IgD-negative memory B cell (primary cell): ENCODE data around the gene BMPR1A. TPM values are rescaled to one million over a fixed set of nuclear protein-coding genes. Genes with fewer than 3 reads are reported as not detected.
"Not testable (repeated sequence)": the region's sequence is repeated elsewhere in the genome, so short reads cannot be mapped to it uniquely, and the experiment has no call there.

Experiments
- H3K27ac Mint-ChIP-seq, 3 donors: one replicate each; pipeline ENCODE4 v1.8.0; 2020 to 2022; ENCODE audit warnings: mild to moderate bottlenecking in 3 of 3, mixed read lengths in 3 of 3, moderate library complexity in 1 of 3
- H3K27me3 Mint-ChIP-seq: one replicate; pipeline ENCODE4 v1.8.0; 2021; ENCODE audit warnings: mixed read lengths
- H3K36me3 Mint-ChIP-seq: one replicate; pipeline ENCODE4 v1.8.0; 2020; ENCODE audit warnings: mild to moderate bottlenecking, mixed read lengths
- H3K4me1 Mint-ChIP-seq, 3 donors: one replicate each; pipeline ENCODE4 v1.8.0; 2020 to 2022; ENCODE audit warnings: mixed read lengths in 3 of 3, mild to moderate bottlenecking in 1 of 3
- H3K4me3 Mint-ChIP-seq, 4 donors: one replicate each; pipeline ENCODE4 v1.8.0; 2020 to 2022; ENCODE audit warnings: mild to moderate bottlenecking in 4 of 4, mixed read lengths in 4 of 4, moderate library complexity in 3 of 4
- H3K9me3 Mint-ChIP-seq, 3 donors: one replicate each; pipeline ENCODE4 v1.8.0; 2020 to 2021; ENCODE audit warnings: mixed read lengths in 3 of 3, mild to moderate bottlenecking in 1 of 3
- polyA plus RNA-seq: library from polyadenylated mRNA; unstranded; fragments of 300-500 nt; fragmentation: Illumina TruSeq; gene quantifications from one replicate; pipeline ENCODE4 v1.2.3, GENCODE V29; 2021

BMPR1A gene
- polyA plus RNA-seq, 1 donor from 2014 or later = 5.0 TPM

DNA sequence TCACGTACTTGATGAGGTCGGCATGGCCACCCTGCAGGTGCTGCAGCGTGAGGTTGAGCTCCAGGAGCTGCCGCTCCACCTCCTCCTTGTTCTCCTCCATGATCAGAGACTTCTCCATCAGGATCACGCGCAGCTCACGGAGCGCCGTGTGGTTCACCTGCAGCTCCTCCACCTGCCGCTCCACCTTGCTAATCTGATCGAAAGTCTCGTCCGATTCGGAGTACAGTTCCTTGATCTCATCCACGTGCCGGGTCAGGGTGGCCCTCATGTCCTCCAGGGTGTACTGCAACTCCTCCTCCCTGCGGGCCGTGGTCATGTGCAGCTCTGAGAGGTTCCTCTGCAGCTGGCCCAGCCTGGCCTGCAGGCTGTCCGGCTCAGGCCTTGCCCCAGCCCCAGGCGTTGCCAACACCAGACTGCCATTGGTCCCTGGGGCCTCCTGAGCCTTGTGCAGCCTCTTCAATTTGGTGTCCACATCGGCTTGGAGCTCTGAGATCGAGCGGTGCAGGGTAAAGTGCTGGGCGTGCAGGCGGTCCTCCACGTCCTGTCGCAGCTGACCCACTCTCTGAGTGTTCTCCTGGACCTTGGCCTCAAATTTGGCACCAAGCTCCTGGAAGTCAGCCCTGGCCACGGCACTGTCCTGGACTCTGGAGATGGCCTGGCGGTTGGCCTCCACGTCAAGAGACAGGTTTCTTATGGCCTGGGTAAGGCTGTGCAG, 187.1 kb downstream of the BMPR1A start:
- Mint-ChIP-seq H3K4me1 (peaks cover 0 to 1% (median 0%) of the 10 kb centered on the region in 3 donors), H3K36me3 (no peaks in the 10 kb centered on the region), H3K27ac (no peak overlapping the region), H3K27me3 (peaks cover 9% of the 10 kb centered on the region), H3K4me3 (no peak overlapping the region), H3K9me3 (peaks cover 0 to 2% (median 0%) of the 10 kb centered on the region in 3 donors)

DNA sequence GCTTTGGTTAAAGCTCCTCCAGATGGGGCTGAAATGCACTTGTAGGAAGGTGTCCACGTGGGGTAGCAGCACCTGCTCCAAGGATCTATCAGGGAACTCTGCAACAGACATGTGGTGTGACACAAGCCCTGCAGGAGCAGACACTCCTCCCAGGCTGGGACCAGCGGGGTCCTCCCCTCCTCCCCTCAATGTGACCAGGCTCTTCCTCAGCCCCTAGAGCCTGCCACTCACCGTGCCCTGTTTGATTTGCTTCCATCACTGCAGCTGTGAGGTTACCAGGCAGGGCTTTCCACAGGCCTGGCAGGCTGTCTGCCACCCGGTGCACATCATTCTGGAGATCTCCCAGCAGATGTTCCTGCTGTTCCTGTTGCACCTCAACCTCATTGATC, 187.6 kb downstream of the BMPR1A start:
- peaks cover 0 to 1% (median 0%) of the 10 kb centered on the region in 3 donors for H3K4me1 Mint-ChIP-seq
- H3K36me3 Mint-ChIP-seq = no peaks in the 10 kb centered on the region
- no peak overlapping the region for H3K27ac Mint-ChIP-seq
- no peak overlapping the region for H3K4me3 Mint-ChIP-seq
- H3K27me3 Mint-ChIP-seq = peaks cover 9% of the 10 kb centered on the region
- peaks cover 0 to 2% (median 0%) of the 10 kb centered on the region in 3 donors for H3K9me3 Mint-ChIP-seq

- peaks cover 0 to under 1% (median 0%) of the 10 kb centered on the region in 3 donors for H3K4me1 Mint-ChIP-seq
- peaks cover 9% of the 10 kb centered on the region for H3K27me3 Mint-ChIP-seq
- H3K36me3 Mint-ChIP-seq = no peaks in the 10 kb centered on the region
- no peak overlapping the region for H3K4me3 Mint-ChIP-seq
- H3K9me3 Mint-ChIP-seq = peaks cover 0 to 2% (median 0%) of the 10 kb centered on the region in 3 donors
- H3K27ac Mint-ChIP-seq = no peak overlapping the region
Measured at GRCh38 chr10:86944471-86944870, 188.1 kb downstream of the BMPR1A start.

DNA sequence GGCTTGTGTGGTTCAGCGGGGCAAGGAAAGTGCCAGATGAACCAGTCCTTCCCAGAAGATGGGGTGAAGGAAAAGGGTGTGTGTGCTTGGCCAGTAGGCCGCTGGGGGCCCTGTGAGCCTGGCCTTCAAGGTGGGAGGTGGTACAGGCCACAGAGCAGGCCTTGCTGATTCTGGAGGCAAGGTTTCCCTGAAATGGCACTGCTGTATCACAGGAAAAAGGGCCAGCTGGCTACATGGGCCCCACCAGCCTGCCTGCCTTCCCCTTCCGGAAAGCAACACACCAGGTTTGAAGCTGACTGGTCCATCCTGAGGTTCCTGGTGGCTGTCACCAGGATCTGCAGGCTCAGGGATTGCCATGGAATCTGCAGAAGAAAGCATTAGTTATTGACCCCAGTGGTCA, 188.5 kb downstream of the BMPR1A start:
- Mint-ChIP-seq H3K4me1 (no peaks in the 10 kb centered on the region), H3K36me3 (no peaks in the 10 kb centered on the region), H3K4me3 (no peak overlapping the region), H3K27ac (no peak overlapping the region), H3K27me3 (peaks cover 9% of the 10 kb centered on the region), H3K9me3 (peaks cover 0 to 2% (median 0%) of the 10 kb centered on the region in 3 donors)

DNA sequence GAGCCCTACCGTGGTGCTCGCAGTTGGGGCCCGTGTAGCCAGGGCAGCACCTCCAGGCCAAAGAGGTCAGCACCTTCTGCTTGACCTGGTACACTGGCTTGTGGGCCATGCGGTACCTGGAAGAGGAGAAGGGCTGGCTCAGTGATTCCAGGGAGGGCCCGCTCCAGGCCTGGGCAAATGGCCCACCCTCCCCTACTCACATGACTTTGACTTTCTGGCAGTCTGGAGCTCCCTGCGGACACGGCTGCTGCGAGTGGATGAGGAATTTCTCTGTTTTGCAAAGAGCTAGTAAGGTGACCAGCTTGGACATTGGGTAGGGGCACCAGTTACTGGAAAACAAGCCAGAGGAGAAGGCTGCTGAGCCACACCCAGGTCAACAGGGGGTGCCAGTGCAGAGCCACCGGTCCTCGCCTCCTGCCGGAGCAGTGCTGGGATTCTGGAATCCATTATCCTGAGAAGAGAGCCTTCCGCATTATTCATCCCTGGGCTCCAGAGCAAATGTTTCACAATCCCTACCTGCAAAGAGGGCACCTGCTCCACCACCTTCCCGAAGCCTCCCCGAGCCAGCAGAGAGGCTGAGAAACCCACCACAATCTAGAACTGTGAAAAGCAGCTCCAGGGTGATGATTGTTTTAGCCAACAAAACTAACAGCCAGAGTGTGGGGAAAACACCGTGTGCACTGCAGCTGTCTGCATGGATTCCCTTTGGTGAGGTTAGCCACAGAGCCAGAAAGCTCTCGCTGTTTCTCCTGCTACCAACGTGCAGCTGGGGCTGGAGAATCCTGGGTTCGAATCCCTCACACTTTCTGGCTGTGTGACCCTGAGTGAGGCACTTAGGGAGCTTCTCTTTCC, 189.2 kb downstream of the BMPR1A start:
- no peaks in the 10 kb centered on the region for H3K4me1 Mint-ChIP-seq
- H3K27me3 Mint-ChIP-seq = peaks cover 9% of the 10 kb centered on the region
- no peaks in the 10 kb centered on the region for H3K36me3 Mint-ChIP-seq
- no peak overlapping the region for H3K4me3 Mint-ChIP-seq
- H3K27ac Mint-ChIP-seq = peak overlapping the region in 1 of 3 donors; percentile 53
- peaks cover 0 to 4% (median 2%) of the 10 kb centered on the region in 3 donors for H3K9me3 Mint-ChIP-seq

- Mint-ChIP-seq H3K36me3 (no peaks in the 10 kb centered on the region), H3K27ac (peak overlapping the region in 1 of 3 donors; percentile 65), H3K4me1 (no peaks in the 10 kb centered on the region), H3K27me3 (peaks cover 9% of the 10 kb centered on the region), H3K4me3 (peak overlapping the region in 1 of 4 donors; percentile 34), H3K9me3 (peaks cover 0 to 4% (median 2%) of the 10 kb centered on the region in 3 donors)
Measured at GRCh38 chr10:86946213-86947155, 190.1 kb downstream of the BMPR1A start.

DNA sequence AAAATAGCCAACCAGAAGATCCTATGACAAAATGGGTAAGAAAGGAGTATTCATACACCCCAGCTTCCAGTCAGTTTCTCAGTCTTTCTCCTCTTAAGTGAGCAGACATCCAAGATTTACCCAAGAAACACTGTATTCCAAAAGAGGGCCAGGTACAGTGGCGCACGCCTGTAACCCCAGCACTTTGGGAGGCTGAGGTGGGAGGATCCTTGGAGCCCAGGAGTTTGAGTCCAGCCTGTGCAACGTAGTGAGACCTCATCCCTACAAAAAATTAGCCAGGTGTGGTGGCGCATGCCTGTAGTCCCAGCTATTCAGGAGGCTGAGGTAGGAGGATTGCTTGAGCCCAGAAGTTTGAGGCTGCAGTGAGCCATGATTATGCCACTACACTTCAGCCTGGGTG, 191.4 kb downstream of the BMPR1A start:
- H3K9me3 Mint-ChIP-seq = peaks cover 2 to 14% (median 8%) of the 10 kb centered on the region in 3 donors
- H3K4me3 Mint-ChIP-seq, H3K27ac Mint-ChIP-seq, H3K4me1 Mint-ChIP-seq, H3K27me3 Mint-ChIP-seq, H3K36me3 Mint-ChIP-seq: not testable (repeated sequence)

GRCh38 chr10:86950349-86950748, 193.9 kb downstream of the BMPR1A start:
- Mint-ChIP-seq H3K36me3 (peaks cover 3% of the 10 kb centered on the region), H3K27me3 (peaks cover 9% of the 10 kb centered on the region), H3K9me3 (peaks cover 4 to 18% (median 8%) of the 10 kb centered on the region in 3 donors), H3K4me1 (no peaks in the 10 kb centered on the region), H3K4me3 (peak overlapping the region in 1 of 4 donors; percentile 40), H3K27ac (no peak overlapping the region)

GRCh38 chr10:86951184-86951761, 194.9 kb downstream of the BMPR1A start:
- Mint-ChIP-seq H3K4me1 (no peaks in the 10 kb centered on the region), H3K9me3 (peaks cover 4 to 18% (median 8%) of the 10 kb centered on the region in 3 donors), H3K4me3 (no peak overlapping the region), H3K36me3 (peaks cover 3% of the 10 kb centered on the region), H3K27ac (no peak overlapping the region), H3K27me3 (peaks cover 8% of the 10 kb centered on the region)

DNA sequence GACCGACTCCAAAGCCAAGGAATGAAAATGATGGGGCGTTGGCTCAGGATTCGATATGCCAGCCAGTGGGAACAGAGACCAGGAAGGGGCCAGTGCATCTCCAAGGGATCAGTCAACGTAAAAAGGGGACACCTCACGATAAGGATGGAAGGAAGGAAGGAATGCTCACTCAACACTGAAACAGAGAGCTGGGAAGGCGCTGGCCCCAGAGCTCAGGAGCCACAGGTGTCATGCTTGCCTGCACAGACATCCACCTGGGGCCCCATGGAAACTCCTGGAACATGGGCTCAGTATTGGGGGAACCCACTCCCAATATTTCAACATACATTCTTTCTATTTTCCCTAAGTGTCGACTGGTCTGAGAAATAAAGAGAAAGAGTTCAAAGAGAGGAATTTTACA, 195.7 kb downstream of the BMPR1A start:
- peak overlapping the region in 1 of 3 donors; percentile 71 for H3K27ac Mint-ChIP-seq
- peaks cover 3% of the 10 kb centered on the region for H3K36me3 Mint-ChIP-seq
- H3K4me3 Mint-ChIP-seq = no peak overlapping the region
- H3K4me1 Mint-ChIP-seq = no peaks in the 10 kb centered on the region
- peaks cover 4 to 18% (median 8%) of the 10 kb centered on the region in 3 donors for H3K9me3 Mint-ChIP-seq
- H3K27me3 Mint-ChIP-seq = peaks cover under 1% of the 10 kb centered on the region

DNA sequence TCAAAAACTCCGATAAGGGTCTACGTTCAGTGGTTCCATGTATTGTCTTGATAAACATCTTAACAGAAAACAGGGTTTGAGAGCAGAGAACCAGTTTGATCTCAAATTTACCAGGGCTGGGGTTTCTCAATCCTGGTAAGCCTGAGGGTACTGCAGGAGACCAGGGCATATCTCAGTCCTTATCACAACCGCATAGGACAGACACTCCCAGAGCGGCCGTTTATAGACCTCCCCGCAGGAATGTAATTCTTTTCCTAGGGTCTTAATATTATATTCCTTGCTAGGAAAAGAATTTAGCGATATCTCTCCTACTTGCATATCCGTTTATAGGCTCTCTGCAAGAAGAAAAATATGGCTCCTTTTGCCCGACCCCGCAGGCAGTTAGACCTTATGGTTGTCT, 196.3 kb downstream of the BMPR1A start:
- H3K27me3 Mint-ChIP-seq, H3K4me1 Mint-ChIP-seq, H3K27ac Mint-ChIP-seq, H3K36me3 Mint-ChIP-seq, H3K4me3 Mint-ChIP-seq: not testable (repeated sequence)
- peaks cover 4 to 18% (median 8%) of the 10 kb centered on the region in 3 donors for H3K9me3 Mint-ChIP-seq

- H3K4me1 Mint-ChIP-seq = no peaks in the 10 kb centered on the region
- H3K9me3 Mint-ChIP-seq = peaks cover 4 to 18% (median 6%) of the 10 kb centered on the region in 3 donors
- H3K27ac Mint-ChIP-seq = no peak overlapping the region
- no peak overlapping the region for H3K4me3 Mint-ChIP-seq
- peaks cover 3% of the 10 kb centered on the region for H3K36me3 Mint-ChIP-seq
- peaks cover 3% of the 10 kb centered on the region for H3K27me3 Mint-ChIP-seq
Measured at GRCh38 chr10:86953747-86954680, 197.6 kb downstream of the BMPR1A start.

- Mint-ChIP-seq H3K36me3 (peaks cover 3% of the 10 kb centered on the region), H3K27me3 (peaks cover 6% of the 10 kb centered on the region), H3K9me3 (peaks cover 4 to 18% (median 6%) of the 10 kb centered on the region in 3 donors), H3K27ac (no peak overlapping the region), H3K4me1 (no peaks in the 10 kb centered on the region), H3K4me3 (peak overlapping the region in 1 of 4 donors; percentile 37)
Measured at GRCh38 chr10:86954681-86955500, 198.5 kb downstream of the BMPR1A start.
